ENCODE data around the gene TYW1. TPM values are rescaled to one million over a fixed set of nuclear protein-coding genes. Genes with fewer than 3 reads are reported as not detected.

The TYW1 gene
- total RNA-seq, 4 donors from 2014 or later = 21.1 to 34.9 (median 23.6) TPM

DNA sequence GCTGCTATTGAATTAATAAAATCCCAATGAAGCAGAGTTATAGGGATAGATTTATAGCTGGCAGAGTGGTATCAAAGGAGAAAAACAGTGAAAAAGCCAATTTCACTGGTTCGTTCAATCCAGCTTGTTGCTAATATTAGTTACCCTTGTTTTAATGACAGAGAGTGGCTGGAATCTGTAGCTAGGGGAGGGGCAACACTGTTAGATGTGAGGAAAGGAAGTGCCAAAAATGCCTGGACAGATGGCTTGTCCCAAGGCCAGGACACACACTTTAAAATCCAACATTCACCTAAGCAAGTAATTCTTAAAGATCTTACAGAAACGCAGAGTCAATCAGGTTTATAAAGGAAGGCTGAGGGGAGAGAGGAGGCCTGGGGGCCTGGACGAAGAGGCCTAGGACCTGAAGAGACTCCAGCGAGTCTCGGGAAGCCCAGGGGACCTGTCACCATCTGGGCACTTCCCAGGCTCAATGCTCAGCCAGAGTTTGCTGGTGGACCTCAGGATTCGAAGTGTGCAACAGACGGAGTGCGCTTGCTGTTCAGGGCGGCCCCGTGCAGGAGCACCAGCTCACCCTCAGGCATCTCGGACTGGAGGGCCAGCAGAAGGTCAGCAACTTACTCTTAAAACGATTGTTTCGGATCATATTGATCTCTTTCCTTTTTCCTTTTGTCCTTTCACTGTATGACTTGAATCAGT, 38.9 kb upstream of the TYW1 start:
- TF ChIP-seq, protein P1, sequence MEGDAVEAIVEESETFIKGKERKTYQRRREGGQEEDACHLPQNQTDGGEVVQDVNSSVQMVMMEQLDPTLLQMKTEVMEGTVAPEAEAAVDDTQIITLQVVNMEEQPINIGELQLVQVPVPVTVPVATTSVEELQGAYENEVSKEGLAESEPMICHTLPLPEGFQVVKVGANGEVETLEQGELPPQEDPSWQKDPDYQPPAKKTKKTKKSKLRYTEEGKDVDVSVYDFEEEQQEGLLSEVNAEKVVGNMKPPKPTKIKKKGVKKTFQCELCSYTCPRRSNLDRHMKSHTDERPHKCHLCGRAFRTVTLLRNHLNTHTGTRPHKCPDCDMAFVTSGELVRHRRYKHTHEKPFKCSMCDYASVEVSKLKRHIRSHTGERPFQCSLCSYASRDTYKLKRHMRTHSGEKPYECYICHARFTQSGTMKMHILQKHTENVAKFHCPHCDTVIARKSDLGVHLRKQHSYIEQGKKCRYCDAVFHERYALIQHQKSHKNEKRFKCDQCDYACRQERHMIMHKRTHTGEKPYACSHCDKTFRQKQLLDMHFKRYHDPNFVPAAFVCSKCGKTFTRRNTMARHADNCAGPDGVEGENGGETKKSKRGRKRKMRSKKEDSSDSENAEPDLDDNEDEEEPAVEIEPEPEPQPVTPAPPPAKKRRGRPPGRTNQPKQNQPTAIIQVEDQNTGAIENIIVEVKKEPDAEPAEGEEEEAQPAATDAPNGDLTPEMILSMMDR (IDR thresholded peaks at IDR 0.05; ENCODE audit: low read depth) = no peak

DNA sequence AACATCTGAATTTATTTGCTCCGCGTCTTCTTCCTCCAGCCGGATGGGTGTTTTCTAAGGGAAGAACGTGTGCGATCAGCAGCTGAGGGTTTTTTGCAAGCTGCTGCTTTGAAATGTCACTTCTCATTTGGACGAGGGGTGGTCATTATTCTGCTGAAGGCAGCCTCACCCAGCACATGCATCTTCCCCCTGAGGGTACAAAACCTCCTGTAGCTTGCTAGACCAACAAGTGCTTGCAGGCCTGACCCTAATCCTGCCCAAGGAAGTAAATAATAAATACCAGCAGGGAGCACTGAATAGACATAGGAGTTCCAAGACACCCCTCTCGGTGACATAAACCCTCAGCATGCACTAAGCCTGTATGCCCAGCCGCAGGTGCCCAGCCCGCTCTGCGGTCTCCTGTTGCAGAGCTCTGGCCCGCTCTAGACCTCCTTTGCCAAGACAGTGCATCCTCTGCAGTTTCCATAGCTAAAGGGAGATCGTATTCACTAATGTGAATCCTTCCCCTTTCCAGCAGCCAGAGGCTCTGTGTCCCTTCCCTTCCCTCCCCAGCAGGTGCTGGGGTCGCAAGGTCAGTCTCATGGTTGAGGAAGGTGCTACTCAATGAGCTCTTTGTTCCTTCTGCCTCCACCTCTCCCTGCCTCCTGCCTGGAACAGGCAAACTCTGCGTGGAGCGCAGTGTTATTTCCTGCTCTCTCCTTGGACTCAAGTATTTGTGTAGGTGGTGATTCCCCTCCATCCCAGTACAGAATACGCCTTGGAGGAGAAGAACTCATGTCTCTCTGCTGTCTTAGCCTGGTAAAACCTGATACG, 37.9 kb upstream of the TYW1 start:
- TF ChIP-seq, protein P1 (IDR thresholded peaks at IDR 0.05; ENCODE audit: low read depth) = no peak

DNA sequence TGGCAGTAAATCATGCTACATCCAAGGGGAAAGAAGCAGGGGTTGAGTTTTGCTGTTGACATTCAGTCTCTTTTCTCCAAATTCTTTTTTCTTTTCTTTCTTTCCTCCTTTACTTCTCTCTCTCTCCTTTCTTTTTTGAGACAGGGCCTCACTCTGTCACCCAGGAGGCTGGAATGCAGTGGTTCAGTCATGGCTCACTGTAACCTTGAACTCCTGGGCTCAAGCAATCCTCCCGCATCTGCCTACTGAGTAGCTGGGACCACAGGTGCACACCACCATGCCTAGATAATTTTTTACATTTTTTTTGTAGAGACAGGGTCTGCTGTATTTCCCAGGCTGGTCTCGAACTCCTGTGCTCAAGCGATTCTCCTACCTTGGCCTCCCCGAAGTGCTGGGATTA, 36.4 kb upstream of the TYW1 start:
- TF ChIP-seq, protein P1 (IDR thresholded peaks at IDR 0.05; ENCODE audit: low read depth) = no peak

DNA sequence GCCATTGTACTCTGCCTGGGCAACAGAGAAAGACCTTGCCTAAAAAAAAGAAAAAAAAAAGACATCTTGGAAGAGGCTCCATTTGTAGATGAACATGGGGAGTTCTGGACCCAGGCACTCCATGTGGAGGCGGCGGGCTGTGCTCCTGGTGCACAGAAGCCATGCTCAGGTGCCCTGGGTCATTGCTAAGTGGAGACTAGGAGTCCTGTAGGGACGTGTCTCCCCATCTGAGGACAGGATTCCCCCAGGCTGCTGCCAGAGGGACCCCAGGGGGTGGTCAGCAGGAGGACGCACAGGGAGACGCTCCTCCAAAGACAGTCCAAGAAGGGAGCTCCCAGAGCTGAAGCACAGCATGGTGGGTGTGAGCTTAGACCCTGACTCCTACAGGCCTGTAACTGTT, 35.5 kb upstream of the TYW1 start:
- TF ChIP-seq, protein P1 (IDR thresholded peaks at IDR 0.05; ENCODE audit: low read depth) = no peak

DNA sequence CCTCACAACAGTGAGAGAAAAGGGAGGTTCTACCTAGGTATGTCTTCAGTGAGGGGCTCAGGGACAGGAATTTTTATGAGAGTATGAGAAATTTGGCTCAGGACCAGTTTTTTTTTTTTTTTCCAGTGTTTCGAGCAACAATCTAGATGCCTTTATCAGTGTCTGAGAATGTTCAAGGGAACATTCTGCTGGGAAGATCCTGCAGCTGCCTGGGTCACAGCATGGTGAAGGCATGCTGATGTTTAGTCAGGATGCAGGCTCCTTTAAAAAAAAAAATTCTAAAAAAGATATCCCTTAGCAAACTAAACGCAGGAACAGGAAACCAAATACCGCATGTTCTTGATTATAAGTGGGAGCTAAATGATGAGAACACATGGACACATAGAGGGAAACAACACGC, 32.2 kb upstream of the TYW1 start:
- TF ChIP-seq, protein P1 (IDR thresholded peaks at IDR 0.05; ENCODE audit: low read depth) = no peak

DNA sequence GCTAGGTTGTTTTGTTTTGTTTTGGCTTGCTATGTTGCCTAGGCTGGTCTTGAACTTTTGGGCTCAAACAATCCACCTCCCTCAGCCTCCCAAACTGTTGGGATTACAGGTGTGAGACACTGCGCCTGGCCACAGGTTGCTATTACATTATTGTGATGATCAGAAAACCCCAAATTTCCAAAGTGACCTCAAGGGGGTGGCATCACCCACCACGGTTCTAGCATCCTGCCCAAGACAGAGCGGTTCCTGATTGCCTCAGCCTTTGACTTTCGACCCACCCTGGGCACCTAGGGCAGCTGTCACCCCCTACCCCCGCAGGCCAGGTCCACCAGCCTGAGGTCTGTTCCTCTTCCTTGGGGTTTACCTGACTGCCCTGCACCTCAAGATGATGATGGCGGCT, 29.6 kb upstream of the TYW1 start:
- TF ChIP-seq, protein P1 (IDR thresholded peaks at IDR 0.05; ENCODE audit: low read depth) = no peak

DNA sequence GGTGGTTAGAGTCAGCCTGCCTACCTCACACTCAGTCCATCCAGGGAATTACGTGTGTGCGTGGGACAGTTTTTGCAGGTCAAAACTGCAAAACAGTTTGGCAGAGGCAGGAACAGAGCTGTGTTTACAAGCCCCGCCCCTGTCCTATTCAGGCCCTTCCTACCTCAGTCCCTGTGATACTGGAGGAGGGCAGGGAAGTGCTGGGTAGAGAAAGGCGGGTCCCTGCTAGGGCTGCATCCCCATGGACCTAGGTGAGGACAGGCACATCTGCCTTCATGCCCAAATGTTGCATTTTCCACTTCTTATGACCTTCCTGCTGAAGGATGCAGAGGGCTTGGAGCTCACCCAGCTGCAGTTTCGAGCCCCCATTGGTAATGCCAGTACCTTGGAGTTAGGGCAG, 26.3 kb upstream of the TYW1 start:
- TF ChIP-seq, protein P1 (IDR thresholded peaks at IDR 0.05; ENCODE audit: low read depth) = no peak
